Measurements from ENCODE around the gene TBC1D4.

TBC1D4 gene

GRCh38 chr13:75486146-75487062 lies 4.4 kb upstream of the TBC1D4 start:
- DNase-seq (ENCODE audit: low read depth, low spot score): no peak
- H3K27ac ChIP-seq: no peak overlapping the region

- H3K27ac ChIP-seq: no peak overlapping the region
Measured at GRCh38 chr13:75485286-75486062, 3.5 kb upstream of the TBC1D4 start.

GRCh38 chr13:75482820-75483079 lies 781 bp upstream of the TBC1D4 start:
- H3K27ac ChIP-seq: peak overlapping the region; percentile 41
- DNase-seq (ENCODE audit: low read depth, low spot score): no peak

More at GRCh38 chr13:75485286-75486062, 3.5 kb upstream of the TBC1D4 start:
- DNase-seq (ENCODE audit: low read depth, low spot score): no peak

- H3K27ac ChIP-seq: peak overlapping the region; percentile 41
- DNase-seq (ENCODE audit: low read depth, low spot score): no peak
Measured at GRCh38 chr13:75481176-75482069, 546 bp downstream of the TBC1D4 start.

GRCh38 chr13:75480671-75481175 lies 1.2 kb downstream of the TBC1D4 start:
- H3K27ac ChIP-seq: no peak overlapping the region
- peak; percentile 58 for DNase-seq (ENCODE audit: low read depth, low spot score)

GRCh38 chr13:75479102-75479740 lies 2.7 kb downstream of the TBC1D4 start:
- no peak overlapping the region for H3K27ac ChIP-seq
- DNase-seq (ENCODE audit: low read depth, low spot score): no peak

- no peak for DNase-seq (ENCODE audit: low read depth, low spot score)
- no peak overlapping the region for H3K27ac ChIP-seq
Measured at GRCh38 chr13:75478659-75479058, 3.3 kb downstream of the TBC1D4 start.

GRCh38 chr13:75474956-75475355 lies 7.0 kb downstream of the TBC1D4 start:
- DNase-seq (ENCODE audit: low read depth, low spot score): no peak
- H3K27ac ChIP-seq: no peak overlapping the region

- H3K27ac ChIP-seq: no peak overlapping the region
- no peak for DNase-seq (ENCODE audit: low read depth, low spot score)
Measured at GRCh38 chr13:75473468-75473867, 8.5 kb downstream of the TBC1D4 start.

GRCh38 chr13:75470676-75471075 lies 11.3 kb downstream of the TBC1D4 start:
- no peak for DNase-seq (ENCODE audit: low read depth, low spot score)
- H3K27ac ChIP-seq: no peak overlapping the region

- no peak for DNase-seq (ENCODE audit: low read depth, low spot score)
- H3K27ac ChIP-seq: no peak overlapping the region
Measured at GRCh38 chr13:75469047-75469446, 12.9 kb downstream of the TBC1D4 start.

- H3K27ac ChIP-seq: no peak overlapping the region
- DNase-seq (ENCODE audit: low read depth, low spot score): no peak
Measured at GRCh38 chr13:75468602-75469001, 13.4 kb downstream of the TBC1D4 start.

GRCh38 chr13:75468098-75468497 lies 13.9 kb downstream of the TBC1D4 start:
- H3K27ac ChIP-seq: no peak overlapping the region
- no peak for DNase-seq (ENCODE audit: low read depth, low spot score)

GRCh38 chr13:75467040-75467728 lies 14.8 kb downstream of the TBC1D4 start:
- no peak for DNase-seq (ENCODE audit: low read depth, low spot score)
- H3K27ac ChIP-seq: no peak overlapping the region

GRCh38 chr13:75465236-75465635 lies 16.7 kb downstream of the TBC1D4 start:
- H3K27ac ChIP-seq: no peak overlapping the region
- DNase-seq (ENCODE audit: low read depth, low spot score): no peak

- no peak overlapping the region for H3K27ac ChIP-seq
- no peak for DNase-seq (ENCODE audit: low read depth, low spot score)
Measured at GRCh38 chr13:75461314-75461713, 20.7 kb downstream of the TBC1D4 start.

- no peak for DNase-seq (ENCODE audit: low read depth, low spot score)
- no peak overlapping the region for H3K27ac ChIP-seq
Measured at GRCh38 chr13:75460644-75461043, 21.3 kb downstream of the TBC1D4 start.

- no peak for DNase-seq (ENCODE audit: low read depth, low spot score)
- peak overlapping the region; percentile 19 for H3K27ac ChIP-seq
Measured at GRCh38 chr13:75458696-75459422, 23.1 kb downstream of the TBC1D4 start.

GRCh38 chr13:75455962-75456361 lies 26.0 kb downstream of the TBC1D4 start:
- no peak for DNase-seq (ENCODE audit: low read depth, low spot score)
- no peak overlapping the region for H3K27ac ChIP-seq
